OCI-LY1 (cell line): ENCODE data around the gene OSBPL5.

Source experiments
- CTCF ChIP-seq: fragments of 200-600 bp; sonication (generic), shearing (Covaris generic); IDR thresholded peaks from 2 replicates; pipeline ENCODE4 v1.5.1; 2017; ENCODE audit warnings: mild to moderate bottlenecking, antibody characterized with exemption, low read length, moderate library complexity, mixed read lengths
- EZH2 ChIP-seq: fragments of 200-600 bp; sonication (generic), shearing (Covaris generic); IDR thresholded peaks from 2 replicates; pipeline ENCODE4 v1.8.0; 2017; ENCODE audit warnings: borderline replicate concordance, mixed run types, mild to moderate bottlenecking, antibody characterized with exemption, low read length, moderate library complexity, mixed read lengths

- no peak for TF ChIP-seq CTCF
- no peak for TF ChIP-seq EZH2
These were observed 56.9 kb downstream of the OSBPL5 start for GRCh38 chr11:3108183-3108721.
